Astrocyte of the cerebellum (primary cell): Measurements from ENCODE around the gene NSUN6.

Experiments
- DNase-seq: peaks from one replicate; pipeline ENCODE4 v3.0.0-alpha.2; 2011; ENCODE audit warnings: low read depth
- H3K4me3 ChIP-seq: 2 replicates; pipeline ENCODE4 v1.5.1; 2011; ENCODE audit warnings: mild to moderate bottlenecking, low read depth, low read length, moderate library complexity
- in situ Hi-C: cut with HindIII; loops from 2 replicates; pipeline ENCODE4 v1.10.0; 2017; ENCODE audit warnings: low sequenced_read_pairs
- TF ChIP-seq, protein P1 (sequence below): IDR thresholded peaks from 2 replicates; pipeline ENCODE4 v1.5.1; 2012; ENCODE audit warnings: low read length, low read depth, moderate library complexity, mild to moderate bottlenecking; ENCODE audit errors: missing control alignments

NSUN6 gene

GRCh38 chr10:18504161-18504560 is 147.2 kb downstream of the NSUN6 start:
- TF ChIP-seq, protein P1, sequence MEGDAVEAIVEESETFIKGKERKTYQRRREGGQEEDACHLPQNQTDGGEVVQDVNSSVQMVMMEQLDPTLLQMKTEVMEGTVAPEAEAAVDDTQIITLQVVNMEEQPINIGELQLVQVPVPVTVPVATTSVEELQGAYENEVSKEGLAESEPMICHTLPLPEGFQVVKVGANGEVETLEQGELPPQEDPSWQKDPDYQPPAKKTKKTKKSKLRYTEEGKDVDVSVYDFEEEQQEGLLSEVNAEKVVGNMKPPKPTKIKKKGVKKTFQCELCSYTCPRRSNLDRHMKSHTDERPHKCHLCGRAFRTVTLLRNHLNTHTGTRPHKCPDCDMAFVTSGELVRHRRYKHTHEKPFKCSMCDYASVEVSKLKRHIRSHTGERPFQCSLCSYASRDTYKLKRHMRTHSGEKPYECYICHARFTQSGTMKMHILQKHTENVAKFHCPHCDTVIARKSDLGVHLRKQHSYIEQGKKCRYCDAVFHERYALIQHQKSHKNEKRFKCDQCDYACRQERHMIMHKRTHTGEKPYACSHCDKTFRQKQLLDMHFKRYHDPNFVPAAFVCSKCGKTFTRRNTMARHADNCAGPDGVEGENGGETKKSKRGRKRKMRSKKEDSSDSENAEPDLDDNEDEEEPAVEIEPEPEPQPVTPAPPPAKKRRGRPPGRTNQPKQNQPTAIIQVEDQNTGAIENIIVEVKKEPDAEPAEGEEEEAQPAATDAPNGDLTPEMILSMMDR = no peak
- no peak for DNase-seq
- in situ Hi-C loops = no loop called here

DNA sequence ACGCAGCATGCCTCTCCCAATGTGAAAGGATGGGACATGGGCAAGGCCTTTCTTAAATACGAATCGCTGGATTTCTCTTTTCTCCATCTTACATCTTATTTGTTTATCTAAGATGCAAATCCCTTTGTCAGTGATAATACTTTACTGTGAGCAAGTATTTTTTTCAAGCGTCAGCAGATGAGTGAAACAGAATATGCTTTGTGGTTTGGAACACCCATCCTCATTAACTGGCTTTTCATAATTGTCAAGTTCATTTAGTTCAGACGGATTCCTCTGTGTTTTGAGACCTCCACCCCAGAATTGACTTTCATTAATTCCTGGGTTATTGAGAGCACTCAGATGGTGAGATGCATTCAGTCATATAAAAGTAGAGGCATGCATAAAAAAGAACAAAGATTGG is 149.8 kb downstream of the NSUN6 start:
- in situ Hi-C loops = no loop called here
- H3K4me3 ChIP-seq = no peak overlapping the region
- no peak for DNase-seq
- TF ChIP-seq, protein P1 = no peak

More at GRCh38 chr10:18504161-18504560, 147.2 kb downstream of the NSUN6 start:
- H3K4me3 ChIP-seq = no peak overlapping the region

DNA sequence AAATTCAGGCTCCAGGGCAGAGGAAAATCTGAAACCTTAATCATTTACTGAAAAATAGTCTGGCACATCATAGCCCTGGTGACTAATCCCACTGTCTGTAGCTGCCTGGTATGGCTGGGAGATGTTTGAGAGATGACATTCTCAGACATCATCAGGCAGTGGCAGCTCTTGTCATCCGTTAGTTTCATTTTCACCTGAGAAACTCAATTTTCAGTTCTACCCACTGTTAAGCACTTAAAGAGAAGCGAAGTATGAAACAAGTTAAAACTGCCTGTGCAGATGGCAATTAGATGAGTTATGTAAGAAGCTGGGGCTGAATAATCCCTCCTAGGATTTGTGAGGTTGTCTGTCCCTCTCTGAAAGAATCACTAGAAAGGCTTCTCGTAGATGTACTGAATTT is 150.2 kb downstream of the NSUN6 start:
- TF ChIP-seq, protein P1 = no peak
- no peak overlapping the region for H3K4me3 ChIP-seq
- DNase-seq = no peak
- in situ Hi-C loops = no loop called here

GRCh38 chr10:18500576-18500975 is 150.8 kb downstream of the NSUN6 start:
- in situ Hi-C loops = no loop called here
- no peak overlapping the region for H3K4me3 ChIP-seq
- DNase-seq = no peak
- TF ChIP-seq, protein P1 = no peak

DNA sequence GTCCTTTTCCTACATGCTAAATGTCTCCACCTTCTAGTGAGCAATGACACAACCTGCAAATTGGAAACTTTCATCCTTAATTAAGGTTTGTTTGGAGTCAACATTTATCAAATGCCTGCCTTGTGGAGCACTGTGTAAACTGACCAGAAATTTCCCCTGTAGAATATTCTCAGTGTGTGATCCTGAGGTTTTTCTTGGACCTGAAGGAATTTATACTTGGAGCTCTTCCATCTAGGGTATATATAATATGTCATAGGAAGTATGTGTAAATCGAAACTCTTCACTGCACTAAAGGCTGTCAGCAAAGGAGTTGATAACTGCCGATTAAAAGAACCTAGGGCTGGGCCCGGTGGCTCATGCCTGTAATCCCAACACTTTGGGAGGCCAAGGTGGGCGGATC is 152.4 kb downstream of the NSUN6 start:
- in situ Hi-C loops = no loop called here
- H3K4me3 ChIP-seq = no peak overlapping the region
- TF ChIP-seq, protein P1 = no peak
- no peak for DNase-seq

DNA sequence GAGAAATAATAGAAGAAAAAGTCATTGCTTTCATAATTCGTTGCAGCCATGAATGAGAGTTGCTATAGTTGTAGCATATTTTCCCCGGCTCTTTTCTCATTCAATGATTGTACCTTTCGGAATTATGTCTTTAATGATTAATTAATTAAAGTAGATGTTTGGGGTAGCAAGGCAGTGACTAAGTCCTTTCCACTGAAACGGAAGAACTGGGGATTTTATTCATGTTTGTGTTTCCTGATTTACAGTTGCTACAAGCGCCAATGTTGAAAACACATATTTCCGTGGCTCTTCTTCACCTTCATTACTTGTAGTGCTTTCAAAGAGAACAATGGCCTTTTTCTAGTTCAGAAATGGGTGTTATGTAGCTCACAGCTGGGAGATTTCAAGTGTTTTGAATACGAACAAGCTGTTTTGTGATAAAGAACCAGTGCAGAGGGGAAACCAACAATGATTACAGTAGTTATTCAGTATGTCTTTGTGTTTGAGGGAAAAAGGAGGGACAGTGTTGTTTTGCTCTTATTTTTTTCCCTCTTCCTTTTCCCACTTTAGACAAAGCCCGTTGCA is 153.5 kb downstream of the NSUN6 start:
- TF ChIP-seq, protein P1 = no peak
- H3K4me3 ChIP-seq = no peak overlapping the region
- in situ Hi-C loops = no loop called here
- no peak for DNase-seq
